RWPE2 (cell line): Measurements from ENCODE around the gene ZMIZ1.

Experiments
- ATAC-seq: fragments of 200-7000 bp; cut with Tn5 transposase; 3 replicates; pipeline ENCODE4 v1.9.1; 2021; ENCODE audit warnings: low read depth
- DNase-seq: peaks from one replicate; pipeline ENCODE4 v3.0.0-alpha.2; 2020; ENCODE audit warnings: low spot score
- H3K27ac ChIP-seq: fragments of 450-650 bp; 2 replicates; pipeline ENCODE4 v1.5.1; 2017; ENCODE audit warnings: mild to moderate bottlenecking; ENCODE audit not compliant: poor library complexity, severe bottlenecking
- H3K27me3 ChIP-seq: fragments of 250-450 bp; sonication (Bioruptor Pico); 2 replicates; pipeline ENCODE4 v1.5.1; 2021; ENCODE audit warnings: mild to moderate bottlenecking, moderate library complexity; ENCODE audit not compliant: insufficient read depth, poor library complexity, severe bottlenecking
- H3K36me3 ChIP-seq: fragments of 250-450 bp; sonication (Bioruptor Pico); 2 replicates; pipeline ENCODE4 v1.5.1; 2020; ENCODE audit warnings: low read depth, mild to moderate bottlenecking, moderate library complexity
- H3K4me1 ChIP-seq: fragments of 250-450 bp; sonication (Bioruptor Pico); 2 replicates; pipeline ENCODE4 v1.5.1; 2021; ENCODE audit warnings: mild to moderate bottlenecking, moderate library complexity; ENCODE audit not compliant: insufficient read depth, poor library complexity, severe bottlenecking
- H3K4me3 ChIP-seq: fragments of 250-450 bp; sonication (Bioruptor Pico); 2 replicates; pipeline ENCODE4 v1.5.1; 2021; ENCODE audit warnings: mild to moderate bottlenecking, moderate library complexity; ENCODE audit not compliant: severe bottlenecking
- H3K9me3 ChIP-seq: fragments of 250-450 bp; sonication (Bioruptor Pico); 2 replicates; pipeline ENCODE4 v1.5.1; 2021; ENCODE audit warnings: mild to moderate bottlenecking, moderate library complexity; ENCODE audit not compliant: severe bottlenecking
- TF ChIP-seq, protein P1 (sequence below): fragments of 450-650 bp; IDR thresholded peaks from one replicate; pipeline ENCODE4 v1.5.1; 2017; ENCODE audit warnings: mild to moderate bottlenecking, moderate library complexity; ENCODE audit not compliant: poor library complexity, severe bottlenecking

The ZMIZ1 gene

DNA sequence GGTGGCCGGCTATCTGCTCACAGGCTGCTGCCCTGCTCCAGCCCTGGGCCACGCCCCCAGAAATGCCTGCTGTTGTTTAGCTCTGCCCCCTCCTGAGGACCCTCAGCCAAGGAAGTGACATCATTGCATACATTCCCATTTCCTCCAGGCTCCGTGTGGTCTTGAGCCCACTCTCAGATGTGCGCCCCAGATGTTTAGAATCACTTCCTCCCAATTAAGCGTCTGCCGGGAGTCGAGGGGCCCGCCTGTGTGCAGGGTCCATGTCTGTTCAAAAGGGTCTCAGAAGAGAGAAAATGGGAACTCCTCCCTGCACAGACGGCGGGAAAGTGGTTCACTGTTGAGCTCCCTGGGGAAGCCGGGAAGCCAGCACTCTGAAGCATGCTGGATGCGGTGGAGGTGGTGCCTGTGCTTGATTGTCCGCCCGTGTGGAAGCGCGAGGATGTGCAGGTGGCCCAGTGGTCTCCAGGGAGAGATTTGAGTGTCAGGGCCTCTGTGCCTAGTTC lies 161.6 kb downstream of the ZMIZ1 start:
- Histone ChIP-seq H3K9me3 (no peaks in the 10 kb centered on the region), H3K4me3 (no peak overlapping the region), H3K27me3 (no peaks in the 10 kb centered on the region), H3K36me3 (no peaks in the 10 kb centered on the region), H3K27ac (no peak overlapping the region), H3K4me1 (peaks cover 25% of the 10 kb centered on the region)
- TF ChIP-seq, protein P1, sequence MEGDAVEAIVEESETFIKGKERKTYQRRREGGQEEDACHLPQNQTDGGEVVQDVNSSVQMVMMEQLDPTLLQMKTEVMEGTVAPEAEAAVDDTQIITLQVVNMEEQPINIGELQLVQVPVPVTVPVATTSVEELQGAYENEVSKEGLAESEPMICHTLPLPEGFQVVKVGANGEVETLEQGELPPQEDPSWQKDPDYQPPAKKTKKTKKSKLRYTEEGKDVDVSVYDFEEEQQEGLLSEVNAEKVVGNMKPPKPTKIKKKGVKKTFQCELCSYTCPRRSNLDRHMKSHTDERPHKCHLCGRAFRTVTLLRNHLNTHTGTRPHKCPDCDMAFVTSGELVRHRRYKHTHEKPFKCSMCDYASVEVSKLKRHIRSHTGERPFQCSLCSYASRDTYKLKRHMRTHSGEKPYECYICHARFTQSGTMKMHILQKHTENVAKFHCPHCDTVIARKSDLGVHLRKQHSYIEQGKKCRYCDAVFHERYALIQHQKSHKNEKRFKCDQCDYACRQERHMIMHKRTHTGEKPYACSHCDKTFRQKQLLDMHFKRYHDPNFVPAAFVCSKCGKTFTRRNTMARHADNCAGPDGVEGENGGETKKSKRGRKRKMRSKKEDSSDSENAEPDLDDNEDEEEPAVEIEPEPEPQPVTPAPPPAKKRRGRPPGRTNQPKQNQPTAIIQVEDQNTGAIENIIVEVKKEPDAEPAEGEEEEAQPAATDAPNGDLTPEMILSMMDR: no peak
- DNase-seq: no peak
- ATAC-seq: no peak

DNA sequence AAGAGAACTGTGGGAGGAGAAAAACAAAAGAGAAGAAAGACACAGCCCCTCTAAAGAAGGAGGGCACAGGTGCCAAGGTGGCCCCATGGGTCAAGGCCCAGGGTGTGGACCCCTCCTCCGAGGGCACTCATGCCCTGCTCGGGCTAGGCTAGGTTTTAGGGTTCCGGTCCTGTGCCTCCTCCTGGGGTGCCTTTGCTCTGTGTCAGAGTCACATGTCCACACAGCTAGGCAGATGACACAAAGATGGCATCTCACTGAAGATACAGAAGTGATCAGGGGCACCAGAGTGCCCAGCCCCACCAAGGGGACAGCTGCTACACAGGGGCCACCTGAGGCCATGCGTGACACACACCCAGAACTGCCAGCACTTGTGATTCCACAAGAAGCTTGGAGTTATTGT lies 162.1 kb downstream of the ZMIZ1 start:
- Histone ChIP-seq H3K27ac (no peak overlapping the region), H3K36me3 (no peaks in the 10 kb centered on the region), H3K4me1 (peaks cover 25% of the 10 kb centered on the region), H3K27me3 (no peaks in the 10 kb centered on the region), H3K4me3 (no peak overlapping the region), H3K9me3 (no peaks in the 10 kb centered on the region)
- DNase-seq (no peak), ATAC-seq (no peak)
- TF ChIP-seq, protein P1: no peak

DNA sequence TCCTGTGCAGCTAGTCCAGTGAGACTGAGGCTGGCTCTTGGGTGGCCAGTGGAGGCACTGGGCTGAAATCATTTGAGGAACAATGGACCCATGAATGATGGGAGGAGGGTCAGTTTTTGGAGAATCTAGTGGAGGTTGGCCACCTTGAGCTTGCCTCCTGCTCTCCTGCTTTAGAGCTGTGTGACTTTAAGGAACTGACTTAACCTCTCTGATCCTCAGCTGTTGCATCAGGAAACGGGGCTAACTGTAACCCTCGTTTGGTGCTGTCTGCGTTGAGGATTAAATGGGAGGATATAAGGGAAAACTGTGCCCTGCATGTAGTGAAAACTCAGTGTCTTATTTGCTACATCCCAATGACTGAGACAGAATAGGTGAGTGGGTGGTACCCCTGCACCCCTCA lies 163.1 kb downstream of the ZMIZ1 start:
- Histone ChIP-seq H3K27me3 (no peaks in the 10 kb centered on the region), H3K36me3 (no peaks in the 10 kb centered on the region), H3K27ac (no peak overlapping the region), H3K9me3 (no peaks in the 10 kb centered on the region), H3K4me1 (peaks cover 28% of the 10 kb centered on the region), H3K4me3 (no peak overlapping the region)
- DNase-seq (no peak), ATAC-seq (no peak)
- TF ChIP-seq, protein P1: no peak

DNA sequence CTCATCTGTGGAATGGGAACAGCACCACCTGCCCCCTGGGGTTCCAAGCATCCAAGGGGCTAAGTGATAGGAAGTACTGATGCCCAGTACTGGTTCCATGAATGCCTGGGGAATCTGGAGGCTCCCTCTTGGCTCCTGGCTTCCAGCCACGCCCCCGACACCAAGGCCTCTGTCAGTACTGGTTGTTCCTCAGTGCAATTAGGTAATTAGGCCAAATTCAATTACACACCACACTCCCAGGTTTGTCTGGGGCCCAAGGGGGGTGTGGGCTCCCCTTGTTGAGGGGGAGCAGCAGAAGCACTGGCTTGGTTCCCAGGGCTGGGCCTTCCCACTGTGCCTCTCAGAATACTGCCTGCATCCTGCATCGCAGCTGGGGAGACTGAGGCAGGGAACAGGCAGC lies 164.1 kb downstream of the ZMIZ1 start:
- no peaks in the 10 kb centered on the region for H3K27me3 ChIP-seq
- H3K36me3 ChIP-seq: no peaks in the 10 kb centered on the region
- DNase-seq: no peak
- TF ChIP-seq, protein P1: no peak
- H3K27ac ChIP-seq: no peak overlapping the region
- H3K4me1 ChIP-seq: peaks cover 38% of the 10 kb centered on the region
- no peak for ATAC-seq
- H3K9me3 ChIP-seq: no peaks in the 10 kb centered on the region
- H3K4me3 ChIP-seq: no peak overlapping the region

DNA sequence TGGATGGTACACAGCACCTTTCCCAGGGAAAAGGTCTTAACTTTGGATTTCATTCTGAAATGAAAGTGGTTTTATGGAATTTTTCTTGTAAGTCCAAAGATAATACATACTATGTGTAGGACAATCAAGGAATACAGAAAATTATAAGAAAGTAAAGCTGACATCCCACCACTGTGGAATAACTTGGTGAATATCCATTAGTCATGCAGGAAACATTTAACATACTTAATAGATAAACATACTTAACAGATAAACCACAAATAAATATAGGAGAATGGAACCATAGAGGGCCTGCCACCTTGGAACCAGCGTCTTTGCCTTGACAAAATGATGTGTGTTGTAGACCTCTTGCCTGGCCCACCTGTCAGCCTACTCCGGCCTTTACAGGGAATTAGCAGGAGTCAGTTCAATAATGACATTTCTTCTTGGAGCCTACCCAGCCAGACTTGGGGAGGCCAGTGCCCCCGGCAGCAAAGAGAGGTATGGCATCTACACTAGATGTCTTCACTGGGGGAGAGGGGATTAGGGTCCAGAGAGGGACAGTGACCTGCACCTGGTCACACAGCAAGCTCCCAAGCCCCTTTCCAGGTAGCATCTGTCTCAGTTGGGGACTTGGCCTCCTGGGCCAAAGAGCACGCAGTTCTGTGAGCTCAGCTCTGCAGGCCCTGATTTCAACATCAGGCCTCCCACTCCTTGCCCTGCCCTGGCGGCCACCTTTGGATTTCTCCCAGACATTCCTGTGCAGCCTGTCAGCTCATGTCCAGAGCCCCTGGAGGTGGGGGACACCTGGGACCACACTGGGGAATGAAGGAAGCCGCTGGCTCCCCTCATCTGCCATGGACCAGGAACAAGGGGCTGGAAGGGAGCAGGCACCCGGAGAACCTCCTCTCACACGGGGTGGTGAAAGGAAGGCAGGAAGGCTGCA lies 165.9 kb downstream of the ZMIZ1 start:
- H3K4me1 ChIP-seq: peaks cover 43% of the 10 kb centered on the region
- H3K27me3 ChIP-seq: no peaks in the 10 kb centered on the region
- H3K9me3 ChIP-seq: no peaks in the 10 kb centered on the region
- peak overlapping the region; percentile 17 for H3K27ac ChIP-seq
- TF ChIP-seq, protein P1: no peak
- ATAC-seq: peak; percentile 12; the same call in 1 of the 3 replicates
- no peak overlapping the region for H3K4me3 ChIP-seq
- no peaks in the 10 kb centered on the region for H3K36me3 ChIP-seq
- no peak for DNase-seq
